Islet precursor cell (in vitro differentiated cells): ENCODE measurements around the gene SLC2A1.

Experiments used
- DNase-seq: peaks from one replicate; pipeline ENCODE4 v3.0.0-alpha.2; 2018

SLC2A1 gene

GRCh38 chr1:42940851-42941639 lies 17.6 kb downstream of the SLC2A1 start:
- peak; percentile 98 for DNase-seq

- DNase-seq, result peak; percentile 55
These were observed 19.7 kb downstream of the SLC2A1 start for GRCh38 chr1:42938645-42939615.

GRCh38 chr1:42937836-42938644 lies 20.6 kb downstream of the SLC2A1 start:
- DNase-seq, result peak; percentile 52

- peak; percentile 15 for DNase-seq
These were observed 21.4 kb downstream of the SLC2A1 start for GRCh38 chr1:42937141-42937696.

- peak; percentile 78 for DNase-seq
These were observed 22.2 kb downstream of the SLC2A1 start for GRCh38 chr1:42936309-42937078.

- DNase-seq, result no peak
These were observed 22.7 kb downstream of the SLC2A1 start for GRCh38 chr1:42935971-42936308.

- DNase-seq, result peak; percentile 49
These were observed 23.3 kb downstream of the SLC2A1 start for GRCh38 chr1:42935313-42935895.

- DNase-seq, result peak; percentile 47
These were observed 23.9 kb downstream of the SLC2A1 start for GRCh38 chr1:42934541-42935312.

- DNase-seq, result peak; percentile 54
These were observed 24.8 kb downstream of the SLC2A1 start for GRCh38 chr1:42933610-42934491.

GRCh38 chr1:42933060-42933586 lies 25.5 kb downstream of the SLC2A1 start:
- no peak for DNase-seq

GRCh38 chr1:42932442-42932941 lies 26.2 kb downstream of the SLC2A1 start:
- DNase-seq, result peak; percentile 53

- peak; percentile 72 for DNase-seq
These were observed 26.7 kb downstream of the SLC2A1 start for GRCh38 chr1:42931911-42932422.

GRCh38 chr1:42931108-42931539 lies 27.5 kb downstream of the SLC2A1 start:
- peak; percentile 72 for DNase-seq

- peak; percentile 48 for DNase-seq
These were observed 28.2 kb downstream of the SLC2A1 start for GRCh38 chr1:42930178-42931107.

GRCh38 chr1:42929434-42930177 lies 29.1 kb downstream of the SLC2A1 start:
- peak; percentile 37 for DNase-seq

- peak; percentile 48 for DNase-seq
These were observed 29.8 kb downstream of the SLC2A1 start for GRCh38 chr1:42928859-42929258.
